AG10803 (cell line): ENCODE results near the gene NF1.
"Not testable (repeated sequence)": the region's sequence is repeated elsewhere in the genome, so short reads cannot be mapped to it uniquely, and the experiment has no call there.

ENCODE experiments used
- DNase-seq: peaks from one replicate; pipeline ENCODE4 v3.0.0; 2010; ENCODE audit warnings: low read depth
- H3K4me3 ChIP-seq: 2 replicates; pipeline ENCODE4 v1.5.1; 2011; ENCODE audit warnings: mild to moderate bottlenecking, low read length, control low read depth
- TF ChIP-seq, protein P1 (sequence below): conservative IDR thresholded peaks from 2 replicates; pipeline ENCODE4 v1.5.1; 2011; ENCODE audit warnings: mild to moderate bottlenecking, low read length, control low read depth, inconsistent platforms

The NF1 gene, protein sequence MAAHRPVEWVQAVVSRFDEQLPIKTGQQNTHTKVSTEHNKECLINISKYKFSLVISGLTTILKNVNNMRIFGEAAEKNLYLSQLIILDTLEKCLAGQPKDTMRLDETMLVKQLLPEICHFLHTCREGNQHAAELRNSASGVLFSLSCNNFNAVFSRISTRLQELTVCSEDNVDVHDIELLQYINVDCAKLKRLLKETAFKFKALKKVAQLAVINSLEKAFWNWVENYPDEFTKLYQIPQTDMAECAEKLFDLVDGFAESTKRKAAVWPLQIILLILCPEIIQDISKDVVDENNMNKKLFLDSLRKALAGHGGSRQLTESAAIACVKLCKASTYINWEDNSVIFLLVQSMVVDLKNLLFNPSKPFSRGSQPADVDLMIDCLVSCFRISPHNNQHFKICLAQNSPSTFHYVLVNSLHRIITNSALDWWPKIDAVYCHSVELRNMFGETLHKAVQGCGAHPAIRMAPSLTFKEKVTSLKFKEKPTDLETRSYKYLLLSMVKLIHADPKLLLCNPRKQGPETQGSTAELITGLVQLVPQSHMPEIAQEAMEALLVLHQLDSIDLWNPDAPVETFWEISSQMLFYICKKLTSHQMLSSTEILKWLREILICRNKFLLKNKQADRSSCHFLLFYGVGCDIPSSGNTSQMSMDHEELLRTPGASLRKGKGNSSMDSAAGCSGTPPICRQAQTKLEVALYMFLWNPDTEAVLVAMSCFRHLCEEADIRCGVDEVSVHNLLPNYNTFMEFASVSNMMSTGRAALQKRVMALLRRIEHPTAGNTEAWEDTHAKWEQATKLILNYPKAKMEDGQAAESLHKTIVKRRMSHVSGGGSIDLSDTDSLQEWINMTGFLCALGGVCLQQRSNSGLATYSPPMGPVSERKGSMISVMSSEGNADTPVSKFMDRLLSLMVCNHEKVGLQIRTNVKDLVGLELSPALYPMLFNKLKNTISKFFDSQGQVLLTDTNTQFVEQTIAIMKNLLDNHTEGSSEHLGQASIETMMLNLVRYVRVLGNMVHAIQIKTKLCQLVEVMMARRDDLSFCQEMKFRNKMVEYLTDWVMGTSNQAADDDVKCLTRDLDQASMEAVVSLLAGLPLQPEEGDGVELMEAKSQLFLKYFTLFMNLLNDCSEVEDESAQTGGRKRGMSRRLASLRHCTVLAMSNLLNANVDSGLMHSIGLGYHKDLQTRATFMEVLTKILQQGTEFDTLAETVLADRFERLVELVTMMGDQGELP (N-terminal part only)

DNA sequence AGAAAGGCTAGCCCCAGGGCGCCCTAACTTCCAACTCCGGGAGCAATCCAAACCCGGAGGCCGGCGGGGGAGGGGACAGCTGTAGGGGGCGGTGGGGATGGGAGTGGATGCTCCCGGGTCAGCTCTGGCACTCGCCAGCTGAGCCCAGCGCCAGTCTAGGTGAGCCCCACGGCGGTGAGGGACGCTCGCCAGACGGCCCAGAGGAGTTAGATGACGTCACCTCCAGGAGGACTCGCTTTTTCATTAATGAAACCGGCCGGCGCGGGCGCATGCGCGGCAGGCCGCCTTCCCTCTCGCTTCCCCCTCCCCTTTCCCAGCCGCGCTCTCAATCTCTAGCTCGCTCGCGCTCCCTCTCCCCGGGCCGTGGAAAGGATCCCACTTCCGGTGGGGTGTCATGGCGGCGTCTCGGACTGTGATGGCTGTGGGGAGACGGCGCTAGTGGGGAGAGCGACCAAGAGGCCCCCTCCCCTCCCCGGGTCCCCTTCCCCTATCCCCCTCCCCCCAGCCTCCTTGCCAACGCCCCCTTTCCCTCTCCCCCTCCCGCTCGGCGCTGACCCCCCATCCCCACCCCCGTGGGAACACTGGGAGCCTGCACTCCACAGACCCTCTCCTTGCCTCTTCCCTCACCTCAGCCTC, at the start of gene NF1:
NF1 (plus strand) TSS at position 378 of the 636 bp plus-strand sequence. CDS start 333 bp downstream, outside the sequence.
- peak; percentile 94 for DNase-seq
- TF ChIP-seq, protein P1, sequence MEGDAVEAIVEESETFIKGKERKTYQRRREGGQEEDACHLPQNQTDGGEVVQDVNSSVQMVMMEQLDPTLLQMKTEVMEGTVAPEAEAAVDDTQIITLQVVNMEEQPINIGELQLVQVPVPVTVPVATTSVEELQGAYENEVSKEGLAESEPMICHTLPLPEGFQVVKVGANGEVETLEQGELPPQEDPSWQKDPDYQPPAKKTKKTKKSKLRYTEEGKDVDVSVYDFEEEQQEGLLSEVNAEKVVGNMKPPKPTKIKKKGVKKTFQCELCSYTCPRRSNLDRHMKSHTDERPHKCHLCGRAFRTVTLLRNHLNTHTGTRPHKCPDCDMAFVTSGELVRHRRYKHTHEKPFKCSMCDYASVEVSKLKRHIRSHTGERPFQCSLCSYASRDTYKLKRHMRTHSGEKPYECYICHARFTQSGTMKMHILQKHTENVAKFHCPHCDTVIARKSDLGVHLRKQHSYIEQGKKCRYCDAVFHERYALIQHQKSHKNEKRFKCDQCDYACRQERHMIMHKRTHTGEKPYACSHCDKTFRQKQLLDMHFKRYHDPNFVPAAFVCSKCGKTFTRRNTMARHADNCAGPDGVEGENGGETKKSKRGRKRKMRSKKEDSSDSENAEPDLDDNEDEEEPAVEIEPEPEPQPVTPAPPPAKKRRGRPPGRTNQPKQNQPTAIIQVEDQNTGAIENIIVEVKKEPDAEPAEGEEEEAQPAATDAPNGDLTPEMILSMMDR: no peak

DNA sequence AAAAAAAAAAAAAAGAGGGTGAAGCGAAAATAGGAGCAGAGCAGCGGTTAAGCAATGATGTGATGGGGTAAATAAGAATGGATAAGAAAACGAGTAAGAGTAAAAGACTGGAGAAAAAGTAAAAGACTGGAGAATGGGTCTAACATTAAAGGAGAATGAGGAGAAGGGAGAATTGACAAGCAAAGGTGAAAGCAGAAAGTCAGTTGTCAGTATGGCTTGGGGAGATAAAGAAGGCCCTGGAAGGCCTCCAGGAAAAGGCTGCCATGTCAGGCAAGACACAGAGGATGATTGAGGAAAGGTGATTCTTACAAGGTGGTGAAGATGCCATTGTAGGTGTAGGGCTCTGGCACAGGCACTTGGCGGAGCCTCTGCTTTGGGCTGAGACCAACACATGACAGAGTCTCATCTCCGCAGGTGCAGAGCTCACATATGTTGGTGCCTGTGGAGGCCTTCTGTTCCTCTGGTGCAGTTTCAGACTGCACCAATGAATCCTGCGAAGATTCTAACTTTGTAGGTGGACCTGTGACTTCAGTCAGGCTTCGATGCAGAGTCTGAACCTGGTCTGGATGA, 47.8 kb upstream of the NF1 start:
- DNase-seq, H3K4me3 ChIP-seq: not testable (repeated sequence)

More for the DNA sequence above, at the start of gene NF1:
- peak within 1 kb of the TSS; percentile 87 for H3K4me3 ChIP-seq

DNA sequence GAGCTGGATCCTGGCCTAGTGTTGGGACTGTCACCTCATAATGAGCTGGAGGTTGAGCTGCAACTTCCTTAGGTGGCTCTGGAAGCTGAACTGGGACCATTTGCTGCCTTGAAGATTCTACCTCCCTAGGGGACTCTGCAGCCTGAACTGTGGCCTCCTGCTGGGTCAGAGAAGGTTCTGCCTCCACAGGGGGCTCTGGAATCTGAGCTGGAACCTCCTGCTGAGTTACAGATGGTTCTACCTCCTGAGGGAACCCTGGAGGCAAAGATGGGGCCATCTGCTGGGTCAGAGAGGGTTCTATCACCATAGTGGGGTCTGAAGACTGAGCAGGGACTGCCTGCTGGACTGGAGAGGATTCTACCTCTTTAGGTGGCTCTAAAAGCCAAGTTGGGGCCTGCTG, 46.6 kb upstream of the NF1 start:
- no peak for DNase-seq
- no peak overlapping the region for H3K4me3 ChIP-seq
- TF ChIP-seq, protein P1: no peak

DNA sequence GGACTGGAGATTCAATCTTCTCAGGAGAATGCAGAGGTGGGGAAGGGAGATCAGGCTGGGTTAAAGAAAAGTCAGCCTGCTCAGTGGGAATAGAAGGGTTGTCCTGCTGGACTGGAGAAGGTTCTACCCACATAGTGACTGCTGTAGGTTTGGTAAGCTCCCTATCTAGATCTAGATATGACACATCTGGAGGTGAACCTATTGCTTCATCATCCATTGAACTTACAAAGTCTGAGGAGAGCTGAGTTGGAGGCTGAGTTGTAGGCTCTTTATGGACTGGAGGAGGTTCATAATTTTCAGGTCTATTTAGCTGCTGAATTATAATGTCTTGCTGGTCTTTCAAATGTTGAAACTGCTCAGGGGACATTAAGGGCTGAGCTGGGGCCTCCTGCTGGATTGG, 46.0 kb upstream of the NF1 start:
- H3K4me3 ChIP-seq: no peak overlapping the region
- peak; percentile 12 for DNase-seq
- TF ChIP-seq, protein P1: no peak

DNA sequence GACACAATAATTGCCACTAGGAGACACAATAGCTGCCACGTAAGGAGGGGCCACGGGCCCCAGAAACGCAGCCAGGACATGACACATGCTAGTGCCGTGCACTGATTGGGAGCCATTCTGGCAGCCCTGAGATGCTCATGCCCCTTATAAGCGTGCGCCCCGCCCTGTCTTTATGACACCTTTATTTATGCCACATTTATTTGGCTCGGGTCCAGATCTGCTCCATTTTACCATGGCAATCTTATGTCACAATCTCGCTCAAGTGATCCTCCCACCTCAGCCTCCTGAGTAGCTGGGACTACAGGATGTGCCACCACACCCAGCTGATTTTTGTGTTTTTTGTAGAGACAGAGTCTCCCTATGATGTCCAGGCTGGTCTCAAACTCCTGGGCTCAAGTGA, 43.8 kb upstream of the NF1 start:
- no peak for DNase-seq
- TF ChIP-seq, protein P1: no peak
- H3K4me3 ChIP-seq: no peak overlapping the region

DNA sequence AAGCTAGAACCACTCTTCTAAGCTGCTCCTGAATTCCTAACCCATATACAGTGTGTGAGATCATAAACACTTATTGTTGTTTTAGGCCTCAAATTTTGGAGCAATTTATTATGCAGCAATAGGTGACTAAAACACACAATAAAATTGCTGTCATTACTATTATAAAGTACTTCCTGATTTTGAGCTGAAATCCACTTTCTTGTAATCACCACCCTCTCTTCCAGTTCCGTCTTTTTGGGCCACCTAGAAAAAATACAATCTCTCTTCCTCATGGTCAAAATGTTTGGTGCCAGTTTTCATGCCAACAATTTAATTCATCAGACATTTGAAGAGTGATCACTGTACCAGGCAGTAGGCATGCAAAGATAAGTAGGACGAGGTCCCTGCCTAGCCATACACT, 43.3 kb upstream of the NF1 start:
- DNase-seq: peak; percentile 5
- H3K4me3 ChIP-seq: no peak overlapping the region; the same call in 1 of the 2 replicates
- TF ChIP-seq, protein P1: no peak
